ENCODE measurements around the gene GNB2. TPM values are rescaled to one million over a fixed set of nuclear protein-coding genes. Genes with fewer than 3 reads are reported as not detected.
"Not testable (repeated sequence)": the region's sequence is repeated elsewhere in the genome, so short reads cannot be mapped to it uniquely, and the experiment has no call there.

The GNB2 gene
- total RNA-seq, 3 donors from 2014 or later: 209 to 231 (median 215) TPM

DNA sequence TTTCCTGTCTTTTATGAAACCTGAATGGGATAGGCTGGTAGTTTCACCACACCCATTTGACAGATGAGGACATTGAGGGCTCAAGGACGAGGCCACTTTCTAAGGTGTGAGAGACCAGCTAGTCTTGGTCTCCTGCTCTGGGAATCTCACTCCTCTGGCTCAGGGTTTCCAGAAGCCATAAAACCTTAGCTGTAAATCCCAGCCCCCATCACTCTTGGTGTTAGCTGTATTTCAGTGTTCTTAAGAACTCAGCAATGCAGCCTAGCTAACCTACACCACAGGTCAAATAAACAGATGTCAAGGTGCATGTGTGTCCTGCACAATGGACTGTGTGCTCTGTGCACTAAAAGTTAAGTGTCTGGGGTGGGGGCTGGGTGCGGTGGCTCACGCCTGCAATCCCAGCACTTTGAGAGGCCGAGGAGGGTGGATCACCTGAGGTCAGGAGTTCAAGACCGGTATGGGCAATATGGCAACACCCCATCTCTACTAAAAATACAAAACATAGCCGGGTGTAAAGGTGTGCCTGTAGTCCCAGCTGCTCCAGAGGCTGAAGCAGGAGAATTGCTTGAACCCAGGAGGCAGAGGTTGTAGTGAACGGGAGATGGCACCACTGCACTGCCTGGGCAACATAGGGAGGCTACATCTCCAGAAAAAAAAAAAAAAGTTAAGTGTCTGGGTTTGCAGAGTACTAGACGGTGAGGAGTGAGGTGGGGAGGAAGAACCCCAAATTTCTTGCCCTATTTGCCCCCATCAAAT is 46.2 kb downstream of the GNB2 start:
- Mint-ChIP-seq H3K4me1 (ENCODE audit: low read depth) (peaks cover 3% of the 10 kb centered on the region), H3K27me3 (ENCODE audit: low read depth) (peaks cover 44% of the 10 kb centered on the region), H3K9me3 (peaks cover 14% of the 10 kb centered on the region), H3K36me3 (ENCODE audit: insufficient read depth) (no peaks in the 10 kb centered on the region), H3K4me3 (no peak overlapping the region)
- DNase-seq: no peak
- ATAC-seq: no peak

DNA sequence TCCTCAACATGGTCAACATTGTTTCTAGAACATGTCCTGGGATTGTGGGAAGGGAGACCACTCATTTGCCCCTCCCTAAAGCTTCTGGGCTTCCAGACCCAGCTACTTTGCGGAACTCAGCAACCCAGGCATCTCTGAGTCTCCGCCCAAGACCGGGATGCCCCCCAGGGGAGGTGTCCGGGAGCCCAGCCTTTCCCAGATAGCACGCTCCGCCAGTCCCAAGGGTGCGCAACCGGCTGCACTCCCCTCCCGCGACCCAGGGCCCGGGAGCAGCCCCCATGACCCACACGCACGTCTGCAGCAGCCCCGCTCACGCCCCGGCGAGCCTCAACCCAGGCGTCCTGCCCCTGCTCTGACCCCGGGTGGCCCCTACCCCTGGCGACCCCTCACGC is 46.7 kb downstream of the GNB2 start, which contains the start of gene EPO:
Gene EPO (plus strand): TSS at position 190 of the 392 bp plus-strand sequence. CDS start 513 bp downstream, outside the sequence.
- H3K36me3 Mint-ChIP-seq (ENCODE audit: insufficient read depth): no peaks in the 10 kb centered on the region
- H3K27me3 Mint-ChIP-seq (ENCODE audit: low read depth): peaks cover 47% of the 10 kb centered on the region
- DNase-seq: no peak
- peaks cover 14% of the 10 kb centered on the region for H3K9me3 Mint-ChIP-seq
- no peak within 1 kb of the TSS for H3K4me3 Mint-ChIP-seq
- H3K4me1 Mint-ChIP-seq (ENCODE audit: low read depth): peaks cover 5% of the 10 kb centered on the region
- peak in 1 of 2 donors; percentile 29 for ATAC-seq

DNA sequence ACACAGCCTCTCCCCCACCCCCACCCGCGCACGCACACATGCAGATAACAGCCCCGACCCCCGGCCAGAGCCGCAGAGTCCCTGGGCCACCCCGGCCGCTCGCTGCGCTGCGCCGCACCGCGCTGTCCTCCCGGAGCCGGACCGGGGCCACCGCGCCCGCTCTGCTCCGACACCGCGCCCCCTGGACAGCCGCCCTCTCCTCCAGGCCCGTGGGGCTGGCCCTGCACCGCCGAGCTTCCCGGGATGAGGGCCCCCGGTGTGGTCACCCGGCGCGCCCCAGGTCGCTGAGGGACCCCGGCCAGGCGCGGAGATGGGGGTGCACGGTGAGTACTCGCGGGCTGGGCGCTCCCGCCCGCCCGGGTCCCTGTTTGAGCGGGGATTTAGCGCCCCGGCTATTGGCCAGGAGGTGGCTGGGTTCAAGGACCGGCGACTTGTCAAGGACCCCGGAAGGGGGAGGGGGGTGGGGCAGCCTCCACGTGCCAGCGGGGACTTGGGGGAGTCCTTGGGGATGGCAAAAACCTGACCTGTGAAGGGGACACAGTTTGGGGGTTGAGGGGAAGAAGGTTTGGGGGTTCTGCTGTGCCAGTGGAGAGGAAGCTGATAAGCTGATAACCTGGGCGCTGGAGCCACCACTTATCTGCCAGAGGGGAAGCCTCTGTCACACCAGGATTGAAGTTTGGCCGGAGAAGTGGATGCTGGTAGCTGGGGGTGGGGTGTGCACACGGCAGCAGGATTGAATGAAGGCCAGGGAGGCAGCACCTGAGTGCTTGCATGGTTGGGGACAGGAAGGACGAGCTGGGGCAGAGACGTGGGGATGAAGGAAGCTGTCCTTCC is 47.3 kb downstream of the GNB2 start:
- H3K4me1 Mint-ChIP-seq (ENCODE audit: low read depth): peaks cover 5% of the 10 kb centered on the region
- no peak for DNase-seq
- peaks cover 14% of the 10 kb centered on the region for H3K9me3 Mint-ChIP-seq
- H3K27me3 Mint-ChIP-seq (ENCODE audit: low read depth): peaks cover 47% of the 10 kb centered on the region
- H3K36me3 Mint-ChIP-seq (ENCODE audit: insufficient read depth): no peaks in the 10 kb centered on the region
- no peak overlapping the region for H3K4me3 Mint-ChIP-seq
- no peak for ATAC-seq

DNA sequence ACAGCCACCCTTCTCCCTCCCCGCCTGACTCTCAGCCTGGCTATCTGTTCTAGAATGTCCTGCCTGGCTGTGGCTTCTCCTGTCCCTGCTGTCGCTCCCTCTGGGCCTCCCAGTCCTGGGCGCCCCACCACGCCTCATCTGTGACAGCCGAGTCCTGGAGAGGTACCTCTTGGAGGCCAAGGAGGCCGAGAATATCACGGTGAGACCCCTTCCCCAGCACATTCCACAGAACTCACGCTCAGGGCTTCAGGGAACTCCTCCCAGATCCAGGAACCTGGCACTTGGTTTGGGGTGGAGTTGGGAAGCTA is 47.9 kb downstream of the GNB2 start:
- Mint-ChIP-seq H3K4me1 (ENCODE audit: low read depth) (peaks cover 5% of the 10 kb centered on the region), H3K27me3 (ENCODE audit: low read depth) (peaks cover 47% of the 10 kb centered on the region), H3K9me3 (peaks cover 14% of the 10 kb centered on the region), H3K36me3 (ENCODE audit: insufficient read depth) (no peaks in the 10 kb centered on the region), H3K4me3 (no peak overlapping the region)
- ATAC-seq: no peak
- no peak for DNase-seq

DNA sequence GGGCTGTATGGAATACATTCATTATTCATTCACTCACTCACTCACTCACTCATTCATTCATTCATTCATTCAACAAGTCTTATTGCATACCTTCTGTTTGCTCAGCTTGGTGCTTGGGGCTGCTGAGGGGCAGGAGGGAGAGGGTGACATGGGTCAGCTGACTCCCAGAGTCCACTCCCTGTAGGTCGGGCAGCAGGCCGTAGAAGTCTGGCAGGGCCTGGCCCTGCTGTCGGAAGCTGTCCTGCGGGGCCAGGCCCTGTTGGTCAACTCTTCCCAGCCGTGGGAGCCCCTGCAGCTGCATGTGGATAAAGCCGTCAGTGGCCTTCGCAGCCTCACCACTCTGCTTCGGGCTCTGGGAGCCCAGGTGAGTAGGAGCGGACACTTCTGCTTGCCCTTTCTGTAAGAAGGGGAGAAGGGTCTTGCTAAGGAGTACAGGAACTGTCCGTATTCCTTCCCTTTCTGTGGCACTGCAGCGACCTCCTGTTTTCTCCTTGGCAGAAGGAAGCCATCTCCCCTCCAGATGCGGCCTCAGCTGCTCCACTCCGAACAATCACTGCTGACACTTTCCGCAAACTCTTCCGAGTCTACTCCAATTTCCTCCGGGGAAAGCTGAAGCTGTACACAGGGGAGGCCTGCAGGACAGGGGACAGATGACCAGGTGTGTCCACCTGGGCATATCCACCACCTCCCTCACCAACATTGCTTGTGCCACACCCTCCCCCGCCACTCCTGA is 49.1 kb downstream of the GNB2 start:
- H3K36me3 Mint-ChIP-seq (ENCODE audit: insufficient read depth): no peaks in the 10 kb centered on the region
- peaks cover 52% of the 10 kb centered on the region for H3K27me3 Mint-ChIP-seq (ENCODE audit: low read depth)
- peaks cover 5% of the 10 kb centered on the region for H3K4me1 Mint-ChIP-seq (ENCODE audit: low read depth)
- ATAC-seq: no peak
- DNase-seq: no peak
- no peak overlapping the region for H3K4me3 Mint-ChIP-seq
- H3K9me3 Mint-ChIP-seq: peaks cover 13% of the 10 kb centered on the region

DNA sequence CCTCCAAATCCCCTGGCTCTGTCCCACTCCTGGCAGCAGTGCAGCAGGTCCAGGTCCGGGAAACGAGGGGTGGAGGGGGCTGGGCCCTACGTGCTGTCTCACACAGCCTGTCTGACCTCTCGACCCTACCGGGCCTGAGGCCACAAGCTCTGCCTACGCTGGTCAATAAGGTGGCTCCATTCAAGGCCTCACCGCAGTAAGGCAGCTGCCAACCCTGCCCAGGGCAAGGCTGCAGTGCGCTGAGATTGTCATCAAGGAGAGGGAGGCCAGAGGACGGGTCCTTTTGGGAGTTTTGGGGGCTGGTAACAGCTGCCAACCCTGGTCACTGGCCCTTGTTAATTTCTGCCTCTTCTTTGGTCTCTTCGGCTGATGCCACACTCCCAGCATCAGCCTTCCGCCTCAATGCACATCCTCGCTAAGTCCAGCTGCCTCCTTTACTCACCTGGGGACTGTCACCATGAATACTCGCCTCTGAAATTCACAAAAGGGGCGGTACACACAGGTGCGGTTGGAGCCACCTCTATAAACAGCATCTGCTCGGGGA is 50.3 kb downstream of the GNB2 start:
- Mint-ChIP-seq H3K9me3 (peaks cover 3% of the 10 kb centered on the region), H3K27me3 (ENCODE audit: low read depth) (peaks cover 59% of the 10 kb centered on the region), H3K4me1 (ENCODE audit: low read depth) (peaks cover 5% of the 10 kb centered on the region), H3K4me3 (no peak overlapping the region), H3K36me3 (ENCODE audit: insufficient read depth) (no peaks in the 10 kb centered on the region)
- ATAC-seq (no peak), DNase-seq (no peak)

DNA sequence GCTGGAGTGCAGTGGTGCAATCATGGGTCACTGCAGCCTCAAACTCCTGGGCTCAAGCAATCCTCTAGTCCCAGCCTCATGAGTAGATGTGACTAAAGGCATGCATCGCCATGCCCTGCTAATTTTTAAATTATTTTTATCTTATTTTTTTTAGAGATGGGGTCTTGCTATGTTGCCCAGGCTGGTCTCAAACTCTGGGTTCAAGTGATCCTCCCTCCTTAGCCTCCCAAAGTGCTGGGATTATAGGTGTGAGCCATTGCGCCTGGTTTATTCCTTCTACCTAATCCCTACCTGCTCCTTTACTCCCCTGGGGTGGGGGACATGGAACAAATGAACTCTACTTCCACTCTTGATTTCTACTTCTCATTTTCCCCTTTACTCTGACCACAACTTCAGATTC is 50.8 kb downstream of the GNB2 start:
- H3K4me3 Mint-ChIP-seq; H3K9me3 Mint-ChIP-seq; H3K4me1 Mint-ChIP-seq (ENCODE audit: low read depth); H3K36me3 Mint-ChIP-seq (ENCODE audit: insufficient read depth); ATAC-seq; DNase-seq: not testable (repeated sequence)
- H3K27me3 Mint-ChIP-seq (ENCODE audit: low read depth): peaks cover 56% of the 10 kb centered on the region

DNA sequence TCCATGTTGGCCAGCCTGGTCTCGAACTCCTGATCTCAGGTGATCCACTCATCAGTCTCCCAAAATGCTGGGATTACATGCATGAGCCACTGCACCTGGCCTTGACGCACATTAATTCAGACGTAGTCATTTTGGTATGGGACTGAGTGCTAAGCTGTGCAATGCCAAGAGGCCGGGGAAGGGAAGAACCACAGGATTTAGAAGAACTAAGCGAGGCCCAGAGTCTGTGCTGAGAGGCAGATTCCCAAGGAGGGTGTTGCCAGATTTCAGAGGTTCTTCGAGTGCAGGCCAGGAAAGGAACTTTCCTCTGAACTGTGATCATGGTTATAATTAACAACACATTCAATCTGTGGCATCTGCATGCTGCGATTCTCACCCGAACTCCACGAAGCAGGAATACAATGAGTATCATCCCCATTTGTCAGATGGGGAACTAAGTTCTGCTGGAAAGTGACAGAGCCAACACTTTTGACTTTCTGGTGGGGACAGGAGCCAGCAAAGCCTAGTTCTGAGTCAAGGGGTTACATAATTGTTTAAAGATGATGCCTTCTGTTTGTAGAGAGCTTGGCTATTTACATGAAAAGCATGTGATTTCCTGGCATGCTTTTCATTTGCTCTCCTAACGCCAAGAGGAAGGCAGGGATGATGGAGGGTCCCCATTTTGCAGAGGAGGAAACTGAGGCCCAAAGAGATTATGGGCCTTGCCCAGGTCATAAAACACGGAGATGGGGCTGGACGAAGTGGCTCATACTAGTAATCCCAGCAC is 53.6 kb downstream of the GNB2 start:
- H3K9me3 Mint-ChIP-seq: no peaks in the 10 kb centered on the region

DNA sequence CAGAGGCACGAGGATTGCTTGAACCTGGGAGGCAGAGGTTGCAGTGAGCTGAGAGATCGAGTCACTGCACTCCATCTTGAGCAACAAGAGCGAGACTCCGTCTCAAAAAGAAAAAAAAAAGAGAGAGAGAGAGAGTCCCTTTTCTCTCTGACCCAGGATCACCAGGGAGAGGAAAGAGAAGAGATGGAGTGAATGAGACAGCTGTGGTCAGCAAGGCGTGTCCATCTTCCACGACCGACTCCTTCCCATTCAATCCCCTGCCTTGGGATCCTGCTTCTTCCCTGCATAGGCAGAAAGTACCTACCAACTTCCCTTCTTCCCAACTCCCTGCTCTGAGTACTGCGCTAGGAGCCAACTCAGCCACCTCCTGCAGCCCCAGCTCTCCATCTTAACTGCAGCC is 54.7 kb downstream of the GNB2 start:
- Mint-ChIP-seq H3K36me3 (ENCODE audit: insufficient read depth) (no peaks in the 10 kb centered on the region), H3K27me3 (ENCODE audit: low read depth) (peaks cover 35% of the 10 kb centered on the region), H3K4me3 (no peak overlapping the region), H3K9me3 (no peaks in the 10 kb centered on the region), H3K4me1 (ENCODE audit: low read depth) (peaks cover 3% of the 10 kb centered on the region)
- ATAC-seq (no peak), DNase-seq (no peak)

More for the DNA sequence above, 53.6 kb downstream of the GNB2 start:
- Mint-ChIP-seq H3K27me3 (ENCODE audit: low read depth) (peaks cover 41% of the 10 kb centered on the region), H3K4me3 (no peak overlapping the region), H3K36me3 (ENCODE audit: insufficient read depth) (no peaks in the 10 kb centered on the region), H3K4me1 (ENCODE audit: low read depth) (peaks cover 3% of the 10 kb centered on the region)
- DNase-seq (no peak), ATAC-seq (no peak)

Other genes with a start within 250 kb of the GNB2 start
- gene ZCWPW1, start 245.0 kb upstream of the GNB2 start, total RNA-seq: 1 to 10 TPM; 4.2 to 5.1 (median 4.8) TPM
- gene MEPCE, start 243.9 kb upstream of the GNB2 start, total RNA-seq: 10 to 100 TPM; 82.4 to 87.2 (median 84.4) TPM
- 10 to 100 TPM; 36.3 to 42.6 (median 37.4) TPM for gene PPP1R35, start 237.2 kb upstream of the GNB2 start, total RNA-seq
- under 1 TPM; 0.26 to 0.46 (median 0.41) TPM for gene SPACDR, start 209.5 kb upstream of the GNB2 start, total RNA-seq
- 10 to 100 TPM; 65.4 to 81.9 (median 81.5) TPM for gene TSC22D4, start 194.5 kb upstream of the GNB2 start, total RNA-seq
- gene NYAP1, start 189.8 kb upstream of the GNB2 start, total RNA-seq: under 1 TPM; 0.11 to 0.33 (median 0.18) TPM
- 10 to 100 TPM; 58.6 to 72.0 (median 65.9) TPM for gene AGFG2, start 134.5 kb upstream of the GNB2 start, total RNA-seq
- 1 to 10 TPM; 6.2 to 8.1 (median 7.6) TPM for gene SAP25, start 99.8 kb upstream of the GNB2 start, total RNA-seq
- 10 to 100 TPM; 69.3 to 75.5 (median 73.1) TPM for gene LRCH4, start 87.6 kb upstream of the GNB2 start, total RNA-seq
- gene FBXO24, start 87.4 kb upstream of the GNB2 start, total RNA-seq: under 1 TPM; 0.14 to 0.40 (median 0.34) TPM
- gene PCOLCE, start 71.4 kb upstream of the GNB2 start, total RNA-seq: 1 to 10 TPM; 1.4 to 3.1 (median 2.0) TPM
- gene MOSPD3, start 61.2 kb upstream of the GNB2 start, total RNA-seq: 1 to 10 TPM; 7.8 to 8.4 (median 7.9) TPM
- 10 to 100 TPM; 11.8 to 16.1 (median 15.4) TPM for gene TFR2, start 32.2 kb upstream of the GNB2 start, total RNA-seq
- not detected for gene ACTL6B, start 17.3 kb upstream of the GNB2 start, total RNA-seq
- 10 to 100 TPM; 56.2 to 88.3 (median 58.0) TPM for gene GIGYF1, start 20.5 kb downstream of the GNB2 start, total RNA-seq
- gene POP7, start 32.4 kb downstream of the GNB2 start, total RNA-seq: 100 to 1,000 TPM in 1 of 3 donors, 10 to 100 TPM in 2; 77.3 to 106 (median 85.9) TPM
- gene EPO, start 46.7 kb downstream of the GNB2 start, total RNA-seq: not detected
- gene ZAN, start 59.9 kb downstream of the GNB2 start, total RNA-seq: not detected
- 1 to 10 TPM; 1.5 to 3.9 (median 2.6) TPM for gene EPHB4, start 153.8 kb downstream of the GNB2 start, total RNA-seq
- 10 to 100 TPM; 22.9 to 31.7 (median 29.6) TPM for gene SLC12A9, start 179.0 kb downstream of the GNB2 start, total RNA-seq
- 10 to 100 TPM; 44.9 to 47.7 (median 45.4) TPM for gene TRIP6, start 193.6 kb downstream of the GNB2 start, total RNA-seq
- 100 to 1,000 TPM; 406 to 450 (median 436) TPM for gene SRRT, start 201.4 kb downstream of the GNB2 start, total RNA-seq
- 1 to 10 TPM; 3.7 to 5.1 (median 4.6) TPM for gene UFSP1, start 216.0 kb downstream of the GNB2 start, total RNA-seq
- gene ACHE, start 222.1 kb downstream of the GNB2 start, total RNA-seq: under 1 TPM; 0.32 to 0.54 (median 0.35) TPM

Measured in activated T-cell treated with anti-CD3 and anti-CD28 coated beads, Interleukin-2, amount 50 U/mL, for 4 hours (primary cell).